C4-2B (cell line): ENCODE data around the gene UGT1A1.

Experiments used
- CTCF ChIP-seq: fragments of 450-650 bp; conservative IDR thresholded peaks from 2 replicates; pipeline ENCODE4 v1.5.1; 2017; ENCODE audit warnings: mild to moderate bottlenecking
- ZFX ChIP-seq: fragments of 450-650 bp; IDR thresholded peaks from 2 replicates; pipeline ENCODE4 v1.6.1; 2017

- TF ChIP-seq CTCF (no peak), ZFX (no peak)
Measured at GRCh38 chr2:233764761-233765160, 4.7 kb downstream of the UGT1A1 start.
